Activated naive CD8-positive, alpha-beta T cell treated with anti-CD3 and anti-CD28 coated beads, Interleukin-2, amount 10 ng/mL, durations not matched to agents 7 days and 5 days (primary cell): ENCODE data around the gene ARSB. TPM values are rescaled to one million over a fixed set of nuclear protein-coding genes. Genes with fewer than 3 reads are reported as not detected.

ENCODE experiments used
- ATAC-seq: fragments of 150-1000 bp; cut with Tn5 transposase; one replicate; pipeline ENCODE4 v1.10.0; 2021; ENCODE audit warnings: low read depth, moderate library complexity
- POLR2A ChIA-PET: fragments of 350-600 bp; sonication (Branson Sonifier 250); formaldehyde crosslinking; loops from one replicate; lab custom pipeline; 2021; ENCODE audit warnings: antibody characterized with exemption; lab: Charles Lee
- DNase-seq: peaks from one replicate; pipeline ENCODE4 v3.0.0; 2021
- H3K27ac Mint-ChIP-seq: one replicate; pipeline ENCODE4 v1.8.0; 2022; ENCODE audit warnings: mild to moderate bottlenecking, mixed read lengths
- H3K27me3 Mint-ChIP-seq: one replicate; pipeline ENCODE4 v1.8.0; 2022; ENCODE audit warnings: mild to moderate bottlenecking, moderate library complexity, mixed read lengths
- H3K36me3 Mint-ChIP-seq: one replicate; pipeline ENCODE4 v1.8.0; 2021; ENCODE audit warnings: mild to moderate bottlenecking, mixed read lengths
- H3K4me1 Mint-ChIP-seq: one replicate; pipeline ENCODE4 v1.8.0; 2021; ENCODE audit warnings: mixed read lengths
- H3K4me3 Mint-ChIP-seq: one replicate; pipeline ENCODE4 v1.8.0; 2022; ENCODE audit warnings: mild to moderate bottlenecking, moderate library complexity, mixed read lengths
- H3K9me3 Mint-ChIP-seq: one replicate; pipeline ENCODE4 v1.8.0; 2021; ENCODE audit warnings: mixed read lengths
- total RNA-seq, 2 experiments: library from RNA; stranded (reverse); gene quantifications; one replicate each; pipeline ENCODE4 v1.2.3, GENCODE V29; 2021

Gene ARSB
- total RNA-seq, 2 experiments from 2014 or later = 6.3 to 7.4 TPM

DNA sequence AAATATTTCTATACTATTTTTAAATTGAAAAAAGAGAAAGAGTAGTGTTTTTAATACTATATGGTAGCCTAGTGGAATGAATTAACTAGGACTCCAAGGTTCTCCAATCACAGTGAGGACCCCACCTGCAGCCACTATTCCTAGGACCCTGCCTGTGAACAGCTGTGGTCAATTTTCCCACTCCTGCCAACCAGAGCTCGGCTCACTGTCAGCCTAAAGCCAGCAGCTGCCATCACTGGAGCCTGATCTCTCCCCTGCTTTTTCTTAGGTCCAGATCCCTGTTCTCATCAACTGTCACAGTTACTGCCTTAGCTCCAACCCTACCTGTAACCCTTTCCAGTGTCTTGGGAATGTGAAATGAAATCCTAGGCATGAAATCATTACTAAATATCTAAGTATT, 25.3 kb downstream of the ARSB start:
- POLR2A ChIA-PET = no interaction called here
- Mint-ChIP-seq H3K4me1 (no peaks in the 10 kb centered on the region), H3K9me3 (no peaks in the 10 kb centered on the region), H3K4me3 (no peak overlapping the region), H3K27ac (no peak overlapping the region), H3K36me3 (peaks cover 13% of the 10 kb centered on the region), H3K27me3 (no peaks in the 10 kb centered on the region)
- ATAC-seq (no peak), DNase-seq (no peak)

DNA sequence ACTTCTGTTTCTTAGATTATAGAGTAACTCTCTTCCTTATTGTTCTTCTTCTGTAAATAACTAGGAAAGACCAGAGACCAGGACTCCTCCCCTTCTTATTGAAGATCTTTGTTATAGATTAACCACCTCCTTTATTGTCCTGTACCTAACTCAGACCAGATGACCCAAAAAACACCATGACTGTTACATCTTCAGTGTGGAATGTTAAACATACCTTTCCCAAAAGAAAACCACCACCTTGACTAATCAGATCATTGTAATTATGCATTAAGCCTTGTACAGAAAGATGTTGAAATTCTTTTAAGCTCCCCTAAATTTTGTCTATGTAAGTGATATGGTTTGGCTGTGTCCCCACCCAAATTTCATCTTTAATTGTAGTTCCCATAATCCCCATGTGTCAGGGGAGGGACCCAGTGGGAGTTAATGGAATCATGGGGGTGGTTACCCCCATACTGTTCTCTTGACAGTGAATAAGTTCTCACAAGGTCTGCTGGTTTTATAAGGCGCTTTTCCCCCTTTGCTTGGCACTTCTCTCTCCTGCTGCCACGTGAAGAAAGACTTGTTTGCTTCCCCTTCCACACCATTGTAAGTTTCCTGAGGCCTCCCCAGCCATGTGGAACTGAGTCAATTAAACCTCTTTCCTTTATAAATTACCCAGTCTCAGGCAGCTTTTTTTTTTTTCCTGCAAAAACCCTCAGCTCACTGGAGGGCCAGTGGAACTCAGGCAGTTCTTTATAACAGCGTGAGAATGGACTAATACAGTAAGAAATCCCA, 26.3 kb downstream of the ARSB start:
- H3K36me3 Mint-ChIP-seq = peaks cover 14% of the 10 kb centered on the region
- H3K4me3 Mint-ChIP-seq = no peak overlapping the region

DNA sequence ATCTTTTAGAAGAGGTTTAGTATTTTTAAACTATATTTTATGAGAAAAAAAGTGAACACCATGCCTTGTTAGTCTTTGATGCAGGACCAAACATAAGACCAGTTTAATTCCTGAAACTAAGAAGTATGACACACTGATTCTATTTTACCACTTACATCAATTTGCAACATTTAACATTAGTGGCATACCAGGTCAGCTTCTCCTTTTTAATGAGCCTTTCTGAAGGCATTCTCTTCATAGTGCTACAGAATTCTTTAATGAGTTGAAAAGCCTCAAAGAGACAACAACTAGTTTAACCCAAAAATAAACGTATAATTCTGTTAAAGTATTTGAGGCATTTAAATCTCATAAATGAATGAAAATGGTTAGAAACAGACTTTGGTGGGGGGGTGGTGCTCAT, 28.2 kb downstream of the ARSB start:
- H3K4me3 Mint-ChIP-seq = no peak overlapping the region
- no peaks in the 10 kb centered on the region for H3K4me1 Mint-ChIP-seq
- POLR2A ChIA-PET = no interaction called here
- H3K9me3 Mint-ChIP-seq = no peaks in the 10 kb centered on the region
- peaks cover 16% of the 10 kb centered on the region for H3K36me3 Mint-ChIP-seq
- DNase-seq (no peak), ATAC-seq (no peak)
- no peak overlapping the region for H3K27ac Mint-ChIP-seq
- no peaks in the 10 kb centered on the region for H3K27me3 Mint-ChIP-seq

More for the DNA sequence above, 26.3 kb downstream of the ARSB start:
- DNase-seq = no peak
- Mint-ChIP-seq H3K4me1 (no peaks in the 10 kb centered on the region), H3K27me3 (no peaks in the 10 kb centered on the region), H3K9me3 (no peaks in the 10 kb centered on the region), H3K27ac (no peak overlapping the region)
- no peak for ATAC-seq
- POLR2A ChIA-PET = no interaction called here

DNA sequence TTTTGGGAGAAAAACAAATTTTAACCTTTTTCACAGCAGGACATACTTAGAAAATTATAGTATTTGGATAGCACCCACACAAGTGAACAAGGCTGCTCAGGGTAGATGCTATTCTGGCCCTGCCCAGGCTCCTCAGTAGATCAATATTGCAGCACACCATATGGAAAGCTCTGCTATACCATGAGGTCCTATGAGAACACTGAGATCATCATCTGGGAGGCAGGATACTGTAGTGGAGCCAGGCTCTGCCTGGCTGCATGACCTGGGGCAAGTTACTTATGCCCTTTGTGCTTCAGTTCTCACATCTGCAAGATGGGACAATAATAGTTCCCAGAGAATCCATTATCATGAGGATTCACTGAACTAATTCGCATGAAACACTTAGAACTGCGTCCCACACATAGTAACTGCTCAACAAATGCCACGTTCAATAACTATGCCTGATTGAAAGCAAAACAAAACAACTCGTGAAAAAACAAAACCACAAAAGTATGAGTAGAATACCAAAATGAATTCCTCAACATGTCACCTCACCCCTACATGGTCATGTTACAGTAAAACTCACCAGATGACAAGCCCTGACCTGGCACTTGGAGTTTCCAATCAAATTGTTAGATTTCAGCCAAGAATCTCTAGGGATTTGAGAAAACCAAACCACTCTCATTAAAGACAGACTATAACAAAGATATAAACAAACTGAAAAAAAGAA, 31.9 kb downstream of the ARSB start:
- H3K36me3 Mint-ChIP-seq = peaks cover 14% of the 10 kb centered on the region
- no peaks in the 10 kb centered on the region for H3K27me3 Mint-ChIP-seq
- H3K4me3 Mint-ChIP-seq = no peak overlapping the region
- peaks cover 3% of the 10 kb centered on the region for H3K4me1 Mint-ChIP-seq
- POLR2A ChIA-PET = no interaction called here
- no peaks in the 10 kb centered on the region for H3K9me3 Mint-ChIP-seq
- DNase-seq (no peak), ATAC-seq (no peak)
- no peak overlapping the region for H3K27ac Mint-ChIP-seq

DNA sequence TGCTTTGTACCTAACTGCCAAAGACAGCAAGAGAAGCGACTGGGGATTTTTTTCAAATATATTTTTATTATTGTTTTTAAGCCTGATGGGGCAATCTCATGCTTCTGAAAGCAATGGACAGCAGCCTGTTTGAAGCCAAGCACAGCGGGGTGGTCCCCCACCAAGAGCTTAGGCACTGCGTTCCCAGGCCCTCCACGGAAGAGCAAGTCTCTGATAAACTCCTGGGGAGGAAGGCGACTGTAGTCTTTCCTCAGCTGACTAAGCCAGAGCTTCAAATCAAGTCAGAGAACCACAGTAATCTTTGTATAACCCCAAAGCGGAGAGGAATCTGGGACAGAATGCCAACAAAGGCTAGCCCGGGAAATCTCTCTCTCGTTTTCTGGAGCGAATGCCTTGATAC, 54.4 kb downstream of the ARSB start:
- POLR2A ChIA-PET = no interaction called here
- no peak for ATAC-seq
- no peak for DNase-seq
- no peaks in the 10 kb centered on the region for H3K4me1 Mint-ChIP-seq
- H3K4me3 Mint-ChIP-seq = no peak overlapping the region
- H3K27ac Mint-ChIP-seq = no peak overlapping the region
- peaks cover 2% of the 10 kb centered on the region for H3K9me3 Mint-ChIP-seq
- H3K27me3 Mint-ChIP-seq = no peaks in the 10 kb centered on the region
- H3K36me3 Mint-ChIP-seq = peaks cover 4% of the 10 kb centered on the region

DNA sequence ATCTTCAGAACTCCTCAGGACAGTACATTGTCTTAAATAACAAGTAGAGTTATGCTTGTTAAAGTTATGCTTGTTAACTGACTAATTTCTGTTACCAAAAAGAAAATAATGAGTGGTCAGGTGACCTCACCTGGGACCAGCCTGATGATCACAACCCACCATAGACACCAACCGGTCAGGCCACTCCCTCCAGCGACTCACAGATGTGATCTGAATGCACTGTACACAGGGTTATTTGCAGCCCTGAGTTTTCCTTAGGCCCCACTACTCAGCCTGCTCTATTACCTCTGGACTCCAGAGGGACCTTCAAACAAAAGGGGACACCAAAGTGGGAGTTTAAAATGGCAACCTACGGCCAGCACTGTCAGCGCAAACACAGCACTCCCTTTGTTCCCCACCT, 55.3 kb downstream of the ARSB start:
- H3K9me3 Mint-ChIP-seq = peaks cover 2% of the 10 kb centered on the region
- no peaks in the 10 kb centered on the region for H3K27me3 Mint-ChIP-seq
- H3K27ac Mint-ChIP-seq = no peak overlapping the region
- no peak overlapping the region for H3K4me3 Mint-ChIP-seq
- no peaks in the 10 kb centered on the region for H3K4me1 Mint-ChIP-seq
- DNase-seq = no peak
- POLR2A ChIA-PET = no interaction called here
- peaks cover 4% of the 10 kb centered on the region for H3K36me3 Mint-ChIP-seq
- no peak for ATAC-seq

DNA sequence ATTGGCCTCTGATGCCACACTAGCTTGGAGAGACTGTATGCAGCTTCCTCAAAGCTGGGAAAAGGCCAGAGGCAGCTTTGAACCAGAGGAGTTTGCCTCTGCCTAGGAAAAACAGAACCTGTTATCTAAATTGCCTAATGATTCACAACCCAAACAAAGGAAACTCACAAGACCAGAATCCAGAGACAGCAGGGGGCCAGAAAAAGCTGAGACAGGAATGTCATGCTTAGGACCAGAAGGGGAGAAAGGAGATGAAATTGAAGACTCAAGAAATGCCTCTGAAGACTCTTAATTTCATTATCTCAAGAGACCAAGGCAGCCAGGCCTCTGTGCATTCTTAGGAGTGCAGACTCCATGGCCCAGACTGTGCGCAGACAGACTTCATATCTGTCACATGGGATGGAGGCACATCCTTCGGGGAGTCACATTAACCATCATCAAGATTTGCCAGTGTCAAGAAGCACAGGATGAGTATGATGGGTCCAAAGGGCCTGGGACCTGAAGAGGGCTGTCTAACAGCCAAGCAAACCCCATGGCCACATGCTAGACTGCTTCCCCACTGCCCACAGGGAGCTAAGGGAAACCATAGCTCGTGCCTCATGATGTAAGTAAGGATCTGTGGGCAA, 57.3 kb downstream of the ARSB start:
- POLR2A ChIA-PET = no interaction called here
- Mint-ChIP-seq H3K4me3 (no peak overlapping the region), H3K27me3 (no peaks in the 10 kb centered on the region), H3K27ac (no peak overlapping the region), H3K4me1 (no peaks in the 10 kb centered on the region), H3K9me3 (peaks cover 1% of the 10 kb centered on the region), H3K36me3 (peaks cover 4% of the 10 kb centered on the region)
- DNase-seq (no peak), ATAC-seq (no peak)

DNA sequence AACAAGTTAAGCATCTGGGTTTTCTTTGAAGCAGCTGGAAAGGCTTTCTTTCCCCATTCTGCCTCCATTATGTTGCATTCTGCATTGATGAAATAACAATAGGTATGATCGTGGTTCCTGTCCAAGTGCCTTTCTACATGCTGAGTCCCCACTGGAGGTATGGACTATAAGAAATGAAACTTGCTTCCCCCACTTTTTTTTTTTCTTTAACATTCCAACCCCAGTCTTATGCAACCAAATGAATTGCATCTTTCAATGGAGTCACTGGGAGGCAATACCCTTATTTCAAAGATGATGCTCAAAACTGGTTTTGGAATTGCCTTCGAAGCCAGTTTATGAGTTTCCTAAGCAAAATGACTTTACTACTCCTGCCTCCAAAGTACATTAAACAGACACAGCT, 58.9 kb downstream of the ARSB start:
- Mint-ChIP-seq H3K27me3 (no peaks in the 10 kb centered on the region), H3K4me3 (no peak overlapping the region), H3K36me3 (peaks cover 6% of the 10 kb centered on the region), H3K27ac (no peak overlapping the region), H3K9me3 (no peaks in the 10 kb centered on the region), H3K4me1 (no peaks in the 10 kb centered on the region)
- no peak for DNase-seq
- POLR2A ChIA-PET = no interaction called here
- ATAC-seq = no peak

DNA sequence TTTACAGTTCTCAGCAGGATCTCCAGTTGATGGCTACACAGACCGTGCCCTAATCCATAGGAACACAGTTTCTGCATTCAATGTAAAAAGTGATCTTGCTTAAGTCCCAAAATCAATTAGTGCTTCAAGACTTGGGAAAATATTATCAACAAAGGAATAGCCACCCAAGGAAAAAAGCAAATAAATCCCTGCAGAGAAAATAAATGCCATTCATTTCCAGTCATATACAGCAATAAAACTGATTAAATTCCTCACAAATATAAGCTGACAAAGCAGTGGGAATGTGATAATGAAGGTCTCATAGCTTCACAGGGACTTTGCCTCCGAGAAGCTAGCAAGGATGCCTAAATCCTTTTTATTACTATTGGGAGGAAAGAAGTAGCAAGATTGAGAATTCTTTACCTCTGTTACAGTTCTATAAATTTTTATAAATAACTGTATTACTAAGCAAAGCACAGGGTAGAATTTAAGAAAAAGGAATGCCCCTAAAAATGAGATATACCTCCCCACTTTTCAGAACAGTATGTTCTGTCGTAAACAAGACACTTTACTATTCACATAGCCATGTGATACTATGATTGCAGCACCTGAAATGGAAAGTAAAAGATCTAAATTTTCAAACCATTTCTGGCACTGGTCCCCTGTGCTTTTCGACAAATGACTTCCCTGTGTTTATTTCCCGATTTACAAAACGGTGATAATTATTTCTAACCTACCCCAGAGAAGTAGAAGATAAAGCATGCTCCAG, 59.8 kb downstream of the ARSB start:
- H3K4me3 Mint-ChIP-seq = no peak overlapping the region
- no peak for ATAC-seq
- H3K27me3 Mint-ChIP-seq = no peaks in the 10 kb centered on the region
- H3K36me3 Mint-ChIP-seq = peaks cover 6% of the 10 kb centered on the region
- POLR2A ChIA-PET = no interaction called here
- H3K4me1 Mint-ChIP-seq = peaks cover 2% of the 10 kb centered on the region
- H3K27ac Mint-ChIP-seq = no peak overlapping the region
- DNase-seq = no peak
- no peaks in the 10 kb centered on the region for H3K9me3 Mint-ChIP-seq

DNA sequence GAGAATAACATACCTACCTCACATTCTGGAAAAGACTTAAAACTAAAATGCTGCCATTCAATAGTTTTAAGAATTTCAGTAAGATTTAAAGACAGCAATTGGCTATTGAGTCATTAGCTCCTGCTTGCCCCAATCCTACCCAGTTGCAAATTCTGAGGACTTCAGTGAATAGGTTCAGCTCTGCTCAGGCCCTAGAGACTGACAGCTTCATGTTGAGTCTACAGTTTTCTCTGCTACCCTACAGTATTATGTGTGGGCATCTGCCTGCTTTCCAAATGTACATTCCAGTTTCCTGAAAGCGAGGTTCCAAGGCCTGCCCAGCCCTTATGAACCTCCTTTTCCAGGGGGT, 61.5 kb downstream of the ARSB start:
- DNase-seq (no peak), ATAC-seq (no peak)
- Mint-ChIP-seq H3K27me3 (no peaks in the 10 kb centered on the region), H3K27ac (no peak overlapping the region), H3K4me1 (peaks cover 2% of the 10 kb centered on the region), H3K36me3 (peaks cover 2% of the 10 kb centered on the region), H3K9me3 (no peaks in the 10 kb centered on the region), H3K4me3 (no peak overlapping the region)
- POLR2A ChIA-PET = no interaction called here

DNA sequence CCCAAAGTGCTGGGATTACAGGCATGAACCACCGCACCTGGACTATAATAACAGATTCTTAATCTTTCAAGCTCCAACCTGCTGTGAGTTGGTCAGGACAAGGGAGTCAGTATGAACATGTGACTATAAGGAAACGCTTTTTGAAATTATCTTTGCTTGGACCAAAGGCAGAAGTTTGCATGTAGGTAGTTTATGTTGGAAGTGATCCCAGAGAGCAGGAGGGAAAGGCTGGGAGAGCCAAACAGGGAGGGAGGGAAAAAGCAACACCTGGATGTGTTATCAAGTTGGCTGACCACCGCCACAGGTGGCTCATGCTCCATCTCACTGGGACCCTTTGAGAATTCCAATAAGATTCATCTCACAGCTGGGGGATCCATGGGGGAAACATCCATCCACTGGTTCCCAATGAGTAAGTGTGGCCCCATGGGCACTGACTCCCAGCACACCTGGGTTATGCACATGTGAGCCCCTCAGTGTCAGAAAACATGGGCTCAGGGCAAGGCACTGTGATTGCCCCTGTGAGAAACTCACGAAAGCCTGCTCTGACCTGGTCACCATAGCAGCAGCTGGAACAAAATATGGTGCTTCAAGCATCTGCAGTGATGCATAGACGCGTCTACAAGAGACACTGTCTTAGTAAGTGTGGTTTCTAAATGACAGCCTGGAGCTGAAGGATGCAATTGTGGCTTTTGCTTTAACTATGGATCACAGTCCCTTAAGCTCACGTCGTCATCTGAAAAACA, 62.1 kb downstream of the ARSB start:
- H3K9me3 Mint-ChIP-seq = no peaks in the 10 kb centered on the region
- POLR2A ChIA-PET = no interaction called here
- H3K36me3 Mint-ChIP-seq = peaks cover 2% of the 10 kb centered on the region
- no peak overlapping the region for H3K27ac Mint-ChIP-seq
- H3K4me1 Mint-ChIP-seq = peaks cover 2% of the 10 kb centered on the region
- ATAC-seq = no peak
- no peak overlapping the region for H3K4me3 Mint-ChIP-seq
- H3K27me3 Mint-ChIP-seq = no peaks in the 10 kb centered on the region
- no peak for DNase-seq

DNA sequence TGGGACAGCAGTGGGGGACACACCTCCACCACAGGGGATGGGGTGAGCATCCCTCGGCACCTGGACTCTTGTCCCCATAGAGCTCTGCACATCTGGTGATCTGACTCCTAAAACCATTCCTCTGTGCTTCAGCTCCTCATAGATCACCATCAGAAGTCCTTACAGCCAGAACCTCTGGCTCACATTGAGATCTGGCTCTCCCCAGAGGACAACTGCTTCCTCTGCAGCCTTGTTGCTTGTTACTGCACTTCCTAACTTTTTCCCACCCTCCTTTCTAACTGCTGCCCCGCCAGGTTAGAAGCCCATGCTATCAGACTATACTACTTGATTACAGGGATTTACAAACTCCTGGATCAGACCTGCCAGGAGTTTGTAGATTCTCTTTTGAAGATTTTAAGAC, 64.5 kb downstream of the ARSB start:
- ATAC-seq (no peak), DNase-seq (no peak)
- H3K27me3 Mint-ChIP-seq = no peaks in the 10 kb centered on the region
- H3K27ac Mint-ChIP-seq = no peak overlapping the region
- no peak overlapping the region for H3K4me3 Mint-ChIP-seq
- peaks cover 2% of the 10 kb centered on the region for H3K36me3 Mint-ChIP-seq
- no peaks in the 10 kb centered on the region for H3K9me3 Mint-ChIP-seq
- H3K4me1 Mint-ChIP-seq = peaks cover 2% of the 10 kb centered on the region
- POLR2A ChIA-PET = no interaction called here

DNA sequence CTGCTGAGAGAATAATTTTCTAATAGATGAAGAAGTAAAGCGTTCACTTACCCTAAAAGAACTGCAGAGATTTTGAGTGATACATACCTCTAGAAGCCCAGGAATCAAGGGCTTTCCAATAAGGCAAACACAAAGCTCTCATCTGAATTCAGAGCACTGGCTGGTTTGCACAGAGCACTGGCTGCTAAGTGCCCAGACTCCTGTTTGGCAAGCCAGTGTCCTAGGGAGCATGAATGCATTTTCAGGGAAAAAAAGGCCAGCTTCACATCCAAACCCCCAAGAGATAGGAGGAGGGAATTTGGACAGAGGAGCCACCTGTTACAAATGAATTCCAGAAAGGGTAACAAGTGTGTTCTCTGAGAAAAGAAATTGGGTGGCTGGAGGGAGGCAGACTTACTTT, 65.3 kb downstream of the ARSB start:
- DNase-seq = no peak
- no peak overlapping the region for H3K4me3 Mint-ChIP-seq
- no peak overlapping the region for H3K27ac Mint-ChIP-seq
- ATAC-seq = no peak
- peaks cover 2% of the 10 kb centered on the region for H3K4me1 Mint-ChIP-seq
- H3K9me3 Mint-ChIP-seq = no peaks in the 10 kb centered on the region
- POLR2A ChIA-PET = no interaction called here
- H3K27me3 Mint-ChIP-seq = no peaks in the 10 kb centered on the region
- peaks cover 8% of the 10 kb centered on the region for H3K36me3 Mint-ChIP-seq
